C4-2B (cell line): ENCODE results near the gene DCLK2.
A peak's percentile ranks its signal among the peaks of the same experiment; 100 is the strongest.

Experiments used
- H3K27ac ChIP-seq: fragments of 450-650 bp; 2 replicates; pipeline ENCODE4 v1.5.1; 2017
- ZFX ChIP-seq: fragments of 450-650 bp; IDR thresholded peaks from 2 replicates; pipeline ENCODE4 v1.6.1; 2017
- TF ChIP-seq, protein P1 (sequence below): fragments of 450-650 bp; conservative IDR thresholded peaks from 2 replicates; pipeline ENCODE4 v1.5.1; 2017; ENCODE audit warnings: mild to moderate bottlenecking

DCLK2 gene

GRCh38 chr4:150068300-150068960 is 9.8 kb upstream of the DCLK2 start:
- TF ChIP-seq ZFX, result no peak
- TF ChIP-seq, protein P1, sequence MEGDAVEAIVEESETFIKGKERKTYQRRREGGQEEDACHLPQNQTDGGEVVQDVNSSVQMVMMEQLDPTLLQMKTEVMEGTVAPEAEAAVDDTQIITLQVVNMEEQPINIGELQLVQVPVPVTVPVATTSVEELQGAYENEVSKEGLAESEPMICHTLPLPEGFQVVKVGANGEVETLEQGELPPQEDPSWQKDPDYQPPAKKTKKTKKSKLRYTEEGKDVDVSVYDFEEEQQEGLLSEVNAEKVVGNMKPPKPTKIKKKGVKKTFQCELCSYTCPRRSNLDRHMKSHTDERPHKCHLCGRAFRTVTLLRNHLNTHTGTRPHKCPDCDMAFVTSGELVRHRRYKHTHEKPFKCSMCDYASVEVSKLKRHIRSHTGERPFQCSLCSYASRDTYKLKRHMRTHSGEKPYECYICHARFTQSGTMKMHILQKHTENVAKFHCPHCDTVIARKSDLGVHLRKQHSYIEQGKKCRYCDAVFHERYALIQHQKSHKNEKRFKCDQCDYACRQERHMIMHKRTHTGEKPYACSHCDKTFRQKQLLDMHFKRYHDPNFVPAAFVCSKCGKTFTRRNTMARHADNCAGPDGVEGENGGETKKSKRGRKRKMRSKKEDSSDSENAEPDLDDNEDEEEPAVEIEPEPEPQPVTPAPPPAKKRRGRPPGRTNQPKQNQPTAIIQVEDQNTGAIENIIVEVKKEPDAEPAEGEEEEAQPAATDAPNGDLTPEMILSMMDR, result no peak
- H3K27ac ChIP-seq, result peak overlapping the region; percentile 11; the same call in 1 of the 2 replicates

GRCh38 chr4:150069353-150069752 is 8.9 kb upstream of the DCLK2 start:
- H3K27ac ChIP-seq, result no peak overlapping the region
- no peak for TF ChIP-seq ZFX
- TF ChIP-seq, protein P1, result no peak

DNA sequence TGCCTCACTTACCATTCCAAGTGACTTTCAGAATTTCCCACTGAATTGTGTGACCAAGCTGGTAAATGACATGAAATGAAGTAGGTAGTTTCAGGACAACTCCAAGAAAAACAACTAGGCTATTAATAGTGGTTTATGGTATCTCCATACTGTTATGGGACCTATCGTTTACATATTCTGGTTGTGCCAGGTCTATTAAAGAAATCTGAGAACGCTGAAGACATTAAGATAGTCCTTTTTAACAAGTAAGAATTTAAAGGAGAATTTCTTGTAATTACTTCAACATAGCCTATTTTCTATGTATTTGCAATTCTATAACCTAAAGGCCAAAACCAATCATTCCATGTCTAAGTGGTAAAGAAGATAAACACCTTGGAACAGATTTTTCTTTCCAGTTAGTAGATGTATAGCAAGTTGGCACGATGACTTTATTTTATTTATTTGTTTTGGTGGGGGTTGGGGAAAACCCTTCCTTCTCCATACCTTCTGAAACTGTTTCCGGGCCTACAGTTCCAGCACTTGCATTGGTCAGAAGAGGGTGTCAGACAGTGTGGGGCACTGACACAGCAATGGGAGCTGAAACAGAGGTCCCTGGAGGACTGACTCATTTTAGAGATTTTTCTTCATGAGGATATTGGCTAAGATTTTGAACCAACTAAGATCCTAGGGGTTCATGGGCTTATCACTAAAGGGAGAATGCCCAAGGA is 7.6 kb upstream of the DCLK2 start:
- no peak overlapping the region for H3K27ac ChIP-seq
- TF ChIP-seq ZFX, result no peak
- TF ChIP-seq, protein P1, result no peak

- TF ChIP-seq, protein P1, result no peak
- TF ChIP-seq ZFX, result no peak
- H3K27ac ChIP-seq, result peak overlapping the region; percentile 42
Measured at GRCh38 chr4:150072471-150072870, 5.8 kb upstream of the DCLK2 start.

DNA sequence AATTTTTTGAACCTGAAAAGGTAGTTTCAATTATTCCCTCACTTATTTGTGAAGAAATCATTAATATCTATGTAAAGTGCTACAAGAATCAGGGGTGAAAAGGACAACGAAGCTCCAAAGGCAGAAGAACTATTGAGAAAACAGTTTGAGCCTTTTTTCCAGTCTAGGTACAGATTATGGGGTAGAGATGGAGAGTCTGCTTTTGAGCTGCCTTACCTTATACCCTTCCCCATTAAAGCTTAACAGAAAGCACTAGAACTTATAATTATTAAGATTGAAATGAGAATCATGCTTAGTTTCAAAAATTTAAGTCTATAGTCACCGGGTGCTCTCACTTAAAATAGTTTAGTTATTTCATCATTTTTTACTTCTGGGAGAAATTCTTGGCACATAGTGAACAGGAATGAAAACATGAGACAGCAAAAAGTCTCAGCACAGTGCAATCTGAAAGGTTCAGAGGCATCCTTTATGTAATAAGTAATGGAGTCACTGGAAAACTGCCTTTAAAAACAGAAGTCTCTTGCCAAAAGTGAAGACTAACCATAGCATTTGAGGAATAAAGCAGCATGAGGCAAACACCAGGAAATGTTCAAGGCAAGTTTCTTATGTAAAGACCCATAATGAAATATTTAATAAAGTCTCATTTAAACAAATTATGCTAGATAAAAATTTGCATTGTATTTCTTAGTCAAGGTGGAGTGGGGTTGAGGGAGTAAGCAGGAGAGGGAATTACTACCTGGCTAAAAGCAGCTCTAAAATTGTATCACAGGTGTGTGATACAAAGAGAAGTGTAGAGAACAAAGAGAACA is 5.1 kb upstream of the DCLK2 start:
- H3K27ac ChIP-seq, result peak overlapping the region; percentile 42
- TF ChIP-seq ZFX, result no peak
- TF ChIP-seq, protein P1, result no peak

DNA sequence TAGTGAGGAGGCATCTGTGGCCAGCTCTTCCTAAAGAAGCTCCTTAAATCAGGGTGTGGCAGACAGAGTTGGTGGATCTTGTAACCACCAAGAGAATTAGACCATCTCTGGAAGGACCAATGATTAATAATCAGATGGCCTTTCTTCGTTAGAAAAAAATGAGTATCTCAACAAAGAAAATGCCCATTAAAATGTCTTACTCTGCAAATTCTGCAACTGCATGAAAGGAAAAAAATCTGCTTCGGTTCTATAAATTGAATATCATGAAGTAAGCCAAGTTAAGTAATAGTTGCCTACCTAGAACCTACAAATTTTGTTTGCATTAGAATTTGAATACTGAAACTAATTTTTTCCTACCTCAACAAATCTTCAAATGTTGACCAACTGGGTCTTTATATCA is 4.2 kb upstream of the DCLK2 start:
- TF ChIP-seq, protein P1, result no peak
- TF ChIP-seq ZFX, result no peak
- H3K27ac ChIP-seq, result no peak overlapping the region

DNA sequence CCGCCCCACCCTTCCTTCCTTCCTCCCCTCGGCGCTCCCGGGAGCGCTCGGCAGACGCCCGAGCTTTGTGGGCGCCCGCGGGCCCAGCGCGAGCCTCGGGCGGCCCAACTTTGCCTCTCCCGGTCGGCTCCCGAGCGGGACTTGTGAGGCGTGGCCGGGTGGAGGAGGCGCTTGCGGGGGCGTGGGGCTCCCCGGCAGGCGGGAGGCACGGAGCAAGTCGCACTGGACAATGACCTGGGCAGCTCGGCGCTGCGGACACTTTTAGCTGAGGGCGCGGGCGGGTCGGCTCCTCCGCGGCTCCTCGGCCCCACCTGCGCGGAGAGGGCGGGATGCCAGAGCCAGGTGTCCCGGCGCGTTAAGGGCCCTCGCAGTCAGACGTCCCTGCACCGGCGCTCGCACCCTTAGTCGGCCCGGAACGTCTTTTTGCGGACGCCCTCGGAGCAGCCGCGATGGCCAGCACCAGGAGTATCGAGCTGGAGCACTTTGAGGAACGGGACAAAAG is 385 bp downstream of the DCLK2 start:
- peak overlapping the region; percentile 81 for H3K27ac ChIP-seq
- peak; percentile 43 for TF ChIP-seq ZFX
- TF ChIP-seq, protein P1, result no peak
